GM18505 (cell line): ENCODE data around the gene GGA1.

Experiments used
- ATAC-seq: cut with Tn5 transposase; IDR thresholded peaks from one replicate; pipeline ENCODE4 v1.9.1; 2021; ENCODE audit not compliant: unreplicated experiment
- POLR2A ChIP-seq: IDR thresholded peaks from 4 replicates; pipeline ENCODE4 v1.6.1; 2011; ENCODE audit warnings: borderline replicate concordance; ENCODE audit not compliant: insufficient read depth, insufficient read length; ENCODE audit errors: extremely low read depth

The GGA1 gene

DNA sequence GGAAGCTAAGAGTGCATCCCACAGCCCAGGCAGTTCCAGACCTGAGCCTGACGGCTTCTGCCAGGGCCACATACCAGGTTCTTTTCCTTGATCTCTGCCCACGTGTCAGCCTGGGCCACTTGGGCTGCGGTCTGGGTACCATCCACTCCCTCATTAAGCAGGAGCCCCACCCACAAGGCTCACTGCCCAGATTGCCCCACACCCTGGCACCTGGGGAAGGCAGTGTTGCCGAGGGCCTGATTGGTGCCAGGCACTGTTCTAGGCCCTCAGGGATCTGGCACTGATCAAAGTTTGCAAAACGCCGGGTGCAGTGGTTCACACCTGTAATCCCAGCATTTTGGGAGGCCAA is 15.4 kb downstream of the GGA1 start:
- no peak for TF ChIP-seq POLR2A
- no peak for ATAC-seq

DNA sequence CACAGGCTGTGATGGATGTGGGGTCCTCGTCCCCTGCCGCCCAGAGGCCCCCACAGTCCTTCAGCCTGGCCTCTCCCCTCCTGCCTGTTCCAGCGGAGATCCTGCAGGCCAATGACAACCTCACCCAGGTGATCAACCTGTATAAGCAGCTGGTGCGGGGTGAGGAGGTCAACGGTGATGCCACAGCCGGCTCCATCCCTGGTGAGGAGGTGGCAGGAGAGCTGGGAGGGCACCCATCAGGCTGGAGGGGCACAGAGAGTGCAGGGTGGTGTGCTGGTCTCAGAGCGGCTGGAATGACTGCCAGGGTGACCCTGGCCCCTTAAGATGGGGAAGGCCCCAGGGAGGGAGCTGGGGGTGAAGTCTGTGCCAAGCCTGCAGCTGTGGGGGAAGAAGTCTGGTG is 16.2 kb downstream of the GGA1 start:
- ATAC-seq: no peak
- TF ChIP-seq POLR2A: no peak

DNA sequence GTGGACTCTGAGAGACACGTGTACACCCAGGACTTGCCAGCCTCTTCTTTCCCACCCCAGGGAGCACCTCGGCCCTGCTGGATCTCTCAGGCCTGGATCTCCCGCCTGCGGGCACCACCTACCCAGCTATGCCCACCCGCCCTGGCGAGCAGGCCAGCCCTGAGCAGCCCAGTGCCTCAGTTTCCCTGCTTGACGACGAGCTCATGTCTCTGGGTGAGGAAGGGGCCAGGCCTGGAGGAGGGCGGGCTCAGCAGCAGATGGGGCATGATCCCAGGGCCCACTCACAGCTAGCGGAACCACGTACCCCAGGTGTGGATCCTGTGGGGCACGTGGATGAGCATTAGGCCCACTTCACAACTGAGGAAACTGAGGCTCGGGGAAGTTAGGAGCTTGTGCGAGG is 17.1 kb downstream of the GGA1 start:
- no peak for ATAC-seq
- no peak for TF ChIP-seq POLR2A

DNA sequence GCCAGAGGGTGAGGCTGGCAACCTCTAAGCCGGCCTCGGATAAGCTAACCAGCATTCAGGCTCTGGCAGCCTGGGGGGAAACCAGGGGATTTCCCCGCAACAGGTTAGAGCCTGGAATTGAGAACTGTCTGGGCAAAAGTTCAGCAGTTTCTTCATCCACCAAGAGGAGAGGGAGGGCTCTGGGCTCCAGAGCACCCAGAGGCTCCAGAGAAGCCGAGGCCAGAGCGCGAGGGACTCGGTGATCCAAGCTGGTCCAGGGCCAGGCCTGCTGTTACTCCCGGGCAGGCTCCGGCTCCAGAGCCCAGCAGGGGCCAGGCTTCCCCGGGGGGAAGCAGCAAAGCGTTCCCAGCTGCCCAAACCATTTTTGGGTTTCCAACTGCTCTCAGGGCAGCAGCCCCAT is 17.5 kb downstream of the GGA1 start:
- no peak for TF ChIP-seq POLR2A
- ATAC-seq: no peak

DNA sequence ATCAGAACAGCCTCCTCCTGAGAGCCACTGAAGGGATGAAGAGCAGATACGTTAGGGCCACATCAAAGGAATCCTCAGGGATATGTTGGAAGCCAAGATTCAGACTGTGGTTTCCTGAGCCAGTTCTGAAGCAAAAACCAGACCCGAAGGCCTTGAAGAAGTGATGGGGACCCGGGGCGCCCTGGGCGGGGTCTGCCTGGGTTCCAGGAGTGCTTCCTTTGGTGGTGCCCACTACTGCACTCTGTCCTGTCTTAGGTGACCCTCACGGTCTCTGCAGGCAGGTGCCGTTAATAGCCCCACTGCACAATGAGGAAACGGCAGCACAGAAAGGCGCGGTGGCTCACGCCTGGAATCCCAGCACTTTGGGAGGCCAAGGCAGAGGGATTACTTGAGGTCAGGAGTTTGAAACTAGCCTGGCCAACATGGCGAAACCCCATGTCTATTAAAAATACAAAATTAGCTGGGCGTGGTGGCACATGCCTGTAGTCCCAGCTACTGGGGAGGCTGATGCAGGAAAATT is 18.0 kb downstream of the GGA1 start:
- ATAC-seq: no peak
- no peak for TF ChIP-seq POLR2A

DNA sequence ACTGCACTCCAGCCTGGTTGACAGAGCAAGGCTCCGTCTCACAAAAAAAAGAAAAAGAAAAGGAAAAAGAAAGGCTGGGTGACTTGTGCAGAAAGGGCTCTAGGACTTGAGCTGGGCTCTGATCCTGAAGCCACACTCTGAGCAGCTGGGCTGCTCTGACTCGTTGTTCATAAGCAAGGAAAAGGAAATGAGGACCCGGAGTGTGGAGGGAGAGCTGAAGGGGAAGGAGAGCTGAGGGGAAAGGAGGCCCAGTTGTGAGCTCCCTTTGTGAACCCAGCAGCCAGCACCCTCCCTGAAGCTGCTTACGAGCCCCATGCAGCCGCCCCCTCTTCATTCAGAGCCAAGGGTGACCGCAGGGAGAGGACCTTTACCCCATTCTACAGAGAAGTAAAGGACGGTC is 18.5 kb downstream of the GGA1 start:
- no peak for ATAC-seq
- no peak for TF ChIP-seq POLR2A

DNA sequence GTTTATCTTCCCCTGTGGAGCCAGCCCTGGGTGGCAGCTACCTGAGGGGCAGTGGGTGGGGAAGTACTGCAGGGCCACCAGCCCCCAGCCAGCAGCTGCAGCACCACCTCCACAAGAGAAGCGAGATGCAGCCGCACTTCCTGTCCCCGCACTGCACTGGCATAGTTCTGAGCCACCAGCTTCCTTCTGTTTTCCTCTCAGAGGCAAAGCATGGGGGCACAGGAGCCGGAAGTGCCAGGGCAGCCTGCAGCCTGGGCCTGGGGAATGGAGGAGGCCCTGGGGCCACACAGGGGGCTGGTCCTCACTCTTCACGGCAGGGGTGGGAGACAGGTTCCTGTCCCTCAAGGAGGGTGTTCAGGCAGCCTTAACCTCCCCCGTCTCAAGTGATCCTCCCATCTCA is 18.9 kb downstream of the GGA1 start:
- ATAC-seq: no peak
- TF ChIP-seq POLR2A: no peak

DNA sequence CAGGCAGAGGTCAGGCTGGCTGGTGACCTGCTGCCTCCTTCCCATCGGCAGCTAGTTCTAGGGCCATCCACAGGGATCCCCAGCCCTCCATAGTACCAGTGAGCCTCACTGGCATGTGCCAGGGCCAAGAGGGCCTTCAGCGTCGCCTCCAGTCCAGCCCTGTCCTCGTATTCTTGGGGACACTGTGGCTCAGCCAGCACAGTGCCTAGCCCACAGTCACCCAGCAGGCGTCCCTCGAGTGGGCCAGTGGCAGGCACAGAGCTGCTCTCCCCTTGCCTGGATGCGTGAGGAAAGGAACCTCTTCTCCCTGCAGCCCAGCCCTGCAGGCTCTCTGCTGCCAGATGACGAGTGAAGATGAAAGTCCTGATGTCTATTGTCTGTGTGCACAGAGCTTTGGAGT is 20.2 kb downstream of the GGA1 start:
- no peak for ATAC-seq

DNA sequence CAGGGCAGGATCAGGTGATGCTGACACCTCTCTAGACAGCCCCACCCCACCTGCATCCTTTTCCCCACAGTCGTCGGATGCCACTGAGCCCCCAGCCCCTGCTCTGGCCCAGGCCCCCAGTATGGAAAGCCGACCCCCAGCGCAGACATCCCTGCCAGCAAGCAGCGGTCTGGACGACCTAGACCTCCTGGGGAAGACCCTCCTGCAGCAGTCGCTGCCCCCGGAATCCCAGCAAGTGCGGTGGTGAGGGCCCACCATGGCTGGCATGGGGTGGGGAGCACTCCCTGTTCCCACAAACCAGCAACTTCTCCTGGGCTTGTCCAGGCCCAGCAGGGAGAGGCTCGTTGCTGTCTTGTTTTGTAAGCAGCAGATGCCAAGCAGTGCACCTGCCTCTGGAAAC is 21.3 kb downstream of the GGA1 start:
- no peak for ATAC-seq
- no peak for TF ChIP-seq POLR2A

More for the DNA sequence above, 20.2 kb downstream of the GGA1 start:
- TF ChIP-seq POLR2A: no peak

DNA sequence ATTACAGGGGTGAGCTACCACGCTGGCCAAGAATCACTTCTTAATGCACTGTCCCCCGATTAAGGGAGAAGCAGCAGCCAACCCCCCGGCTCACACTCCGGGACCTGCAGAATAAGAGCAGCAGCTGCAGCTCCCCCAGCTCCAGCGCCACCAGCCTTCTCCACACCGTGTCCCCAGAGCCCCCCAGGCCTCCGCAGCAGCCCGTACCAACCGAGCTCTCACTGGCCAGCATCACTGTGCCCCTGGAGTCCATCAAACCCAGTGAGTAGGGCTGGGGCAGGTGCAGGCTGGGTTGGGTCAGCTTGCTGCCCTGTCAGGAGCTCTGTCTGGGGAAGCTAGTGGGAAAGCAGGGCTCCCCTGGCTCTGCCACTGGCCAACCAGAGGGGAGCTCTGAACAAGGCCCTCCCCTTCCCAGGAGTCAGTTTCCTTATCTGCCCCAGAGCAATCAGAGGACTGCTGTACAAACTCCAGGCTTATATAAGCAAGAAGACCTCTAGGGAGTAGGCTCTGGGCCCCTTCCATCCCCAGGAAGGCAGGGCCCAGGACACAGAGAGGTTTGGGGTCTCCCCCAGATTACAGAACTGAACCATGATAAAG is 22.3 kb downstream of the GGA1 start:
- ATAC-seq: no peak
- TF ChIP-seq POLR2A: no peak

DNA sequence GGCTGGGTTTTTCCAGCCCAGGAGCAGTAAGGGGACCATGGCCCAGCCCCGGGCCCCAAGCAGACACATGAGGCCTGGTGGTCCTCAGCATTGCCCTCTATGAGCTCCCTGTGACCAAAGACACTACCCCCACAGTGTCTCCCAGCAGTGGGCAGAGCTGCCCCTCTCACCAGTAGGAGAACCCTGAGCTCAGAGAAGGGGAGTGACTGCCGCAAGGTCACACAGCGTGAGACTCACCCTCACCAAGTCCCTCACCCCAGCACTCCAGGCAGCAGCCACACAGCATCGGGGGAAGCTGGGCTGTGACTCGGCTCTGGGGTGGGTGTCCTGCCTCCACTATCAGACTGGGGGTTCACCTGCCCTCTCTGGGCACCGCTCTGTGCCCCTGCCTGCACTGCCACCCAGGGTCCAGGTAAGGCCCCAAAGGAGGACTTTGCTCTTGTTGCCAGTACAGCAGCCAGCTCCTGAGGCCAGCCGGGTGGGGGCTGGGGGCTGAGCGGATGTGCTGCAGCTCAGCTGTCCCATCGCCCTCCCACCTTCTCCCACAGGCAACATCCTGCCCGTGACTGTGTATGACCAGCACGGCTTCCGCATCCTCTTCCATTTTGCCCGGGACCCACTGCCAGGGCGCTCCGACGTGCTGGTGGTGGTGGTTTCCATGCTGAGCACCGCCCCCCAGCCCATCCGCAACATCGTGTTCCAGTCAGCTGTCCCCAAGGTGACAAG is 23.0 kb downstream of the GGA1 start:
- no peak for ATAC-seq
- no peak for TF ChIP-seq POLR2A

DNA sequence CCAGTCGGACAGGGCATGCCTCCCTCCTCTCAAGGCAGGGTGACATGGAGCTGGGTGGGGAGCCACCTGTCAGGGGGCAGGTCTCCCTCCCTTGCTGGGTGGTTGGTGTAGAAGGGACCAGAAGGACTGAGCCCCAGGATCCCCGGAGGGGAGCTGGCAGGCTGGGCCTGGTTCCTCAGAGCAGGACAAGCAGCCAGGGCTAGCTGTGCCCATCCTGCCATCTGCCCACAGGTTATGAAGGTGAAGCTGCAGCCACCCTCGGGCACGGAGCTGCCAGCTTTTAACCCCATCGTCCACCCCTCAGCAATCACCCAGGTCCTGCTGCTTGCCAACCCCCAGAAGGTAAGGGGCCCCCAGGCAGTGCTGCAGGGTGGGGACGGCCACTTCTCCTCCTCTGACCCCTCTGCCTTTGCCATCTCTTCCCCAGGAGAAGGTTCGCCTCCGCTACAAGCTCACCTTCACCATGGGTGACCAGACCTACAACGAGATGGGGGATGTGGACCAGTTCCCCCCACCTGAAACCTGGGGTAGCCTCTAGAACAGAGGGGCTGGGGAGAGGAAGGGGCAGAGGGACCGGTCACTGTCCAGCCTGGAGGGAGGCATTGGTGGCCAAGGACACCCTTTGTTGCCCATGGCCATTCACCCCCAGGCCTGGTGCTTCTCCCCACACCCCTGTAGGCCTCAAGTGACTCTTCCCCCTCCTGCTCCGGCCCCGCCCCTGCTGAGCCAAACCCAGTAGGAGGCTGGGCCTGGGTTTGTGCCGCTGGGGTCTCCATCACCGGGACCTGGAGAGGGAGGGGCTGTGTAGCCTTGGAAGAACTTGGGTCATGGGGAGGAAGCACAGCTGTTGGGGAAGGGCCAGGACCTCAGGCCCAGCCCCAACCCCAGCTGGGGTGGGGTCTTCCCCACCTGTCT is 23.8 kb downstream of the GGA1 start:
- no peak for TF ChIP-seq POLR2A
- peak; percentile 12 for ATAC-seq

DNA sequence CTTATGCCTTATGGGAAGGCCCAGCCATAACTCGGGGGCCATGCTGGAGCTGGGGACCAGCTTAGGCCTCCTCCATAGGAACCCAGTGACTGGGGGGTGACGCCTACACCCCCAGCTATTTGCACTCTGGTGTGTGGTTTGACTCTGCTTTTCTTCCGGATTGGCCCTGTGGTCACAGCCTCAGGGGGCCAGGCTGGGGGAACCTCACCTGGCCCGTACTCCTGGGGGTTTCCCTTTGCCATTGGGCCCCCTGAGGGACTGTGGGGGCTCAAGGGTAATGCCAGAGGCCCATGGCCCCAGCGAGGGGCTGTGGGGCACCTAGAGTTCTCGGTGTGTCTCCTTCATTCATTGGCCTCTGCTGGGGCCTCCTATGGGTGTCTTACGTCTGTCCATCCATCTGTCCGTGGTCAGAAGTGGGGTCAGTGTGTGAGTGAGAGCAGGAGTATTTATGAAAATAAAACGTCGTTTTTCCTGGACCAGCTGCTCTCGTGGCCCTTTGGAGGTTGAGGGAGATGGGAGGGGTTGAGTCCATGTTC is 24.5 kb downstream of the GGA1 start:
- peak; percentile 39 for TF ChIP-seq POLR2A
- peak; percentile 53 for ATAC-seq
